Measurements from ENCODE around the gene ERGIC1.
"Not testable (repeated sequence)": the region's sequence is repeated elsewhere in the genome, so short reads cannot be mapped to it uniquely, and the experiment has no call there.

DNA sequence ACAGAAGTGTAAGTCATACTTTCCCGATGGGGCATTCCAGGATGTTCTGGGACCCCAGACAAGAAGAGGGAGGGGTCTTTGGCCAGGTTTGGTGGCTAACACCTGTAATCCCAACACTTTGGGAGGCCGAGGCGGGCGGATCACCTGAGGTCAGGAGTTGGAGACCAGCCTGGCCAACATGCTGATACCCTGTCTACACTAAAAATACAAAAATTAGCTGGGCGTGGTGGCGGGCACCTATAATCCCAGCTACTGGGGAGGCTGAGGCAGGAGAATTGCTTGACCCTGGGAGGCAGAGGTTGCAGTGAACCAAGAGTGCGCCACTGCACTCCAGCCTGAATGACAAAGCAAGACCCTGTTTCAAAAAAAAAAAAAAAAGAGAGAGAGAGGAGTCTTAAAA is 63.0 kb downstream of the ERGIC1 start:
- TF ChIP-seq EZH2 (IDR thresholded peaks at IDR 0.05; ENCODE audit: borderline replicate concordance, insufficient read depth, low read length, poor library complexity, severe bottlenecking); EP300 (conservative IDR thresholded peaks at IDR 0.05; ENCODE audit: poor library complexity, severe bottlenecking); RAD21 (conservative IDR thresholded peaks at IDR 0.05); POLR2AphosphoS5 (IDR thresholded peaks at IDR 0.05); SMC3 (conservative IDR thresholded peaks at IDR 0.05; ENCODE audit: poor library complexity); MXI1 (conservative IDR thresholded peaks at IDR 0.05; ENCODE audit: poor library complexity, severe bottlenecking): not testable (repeated sequence)
- TF ChIP-seq, protein P1, sequence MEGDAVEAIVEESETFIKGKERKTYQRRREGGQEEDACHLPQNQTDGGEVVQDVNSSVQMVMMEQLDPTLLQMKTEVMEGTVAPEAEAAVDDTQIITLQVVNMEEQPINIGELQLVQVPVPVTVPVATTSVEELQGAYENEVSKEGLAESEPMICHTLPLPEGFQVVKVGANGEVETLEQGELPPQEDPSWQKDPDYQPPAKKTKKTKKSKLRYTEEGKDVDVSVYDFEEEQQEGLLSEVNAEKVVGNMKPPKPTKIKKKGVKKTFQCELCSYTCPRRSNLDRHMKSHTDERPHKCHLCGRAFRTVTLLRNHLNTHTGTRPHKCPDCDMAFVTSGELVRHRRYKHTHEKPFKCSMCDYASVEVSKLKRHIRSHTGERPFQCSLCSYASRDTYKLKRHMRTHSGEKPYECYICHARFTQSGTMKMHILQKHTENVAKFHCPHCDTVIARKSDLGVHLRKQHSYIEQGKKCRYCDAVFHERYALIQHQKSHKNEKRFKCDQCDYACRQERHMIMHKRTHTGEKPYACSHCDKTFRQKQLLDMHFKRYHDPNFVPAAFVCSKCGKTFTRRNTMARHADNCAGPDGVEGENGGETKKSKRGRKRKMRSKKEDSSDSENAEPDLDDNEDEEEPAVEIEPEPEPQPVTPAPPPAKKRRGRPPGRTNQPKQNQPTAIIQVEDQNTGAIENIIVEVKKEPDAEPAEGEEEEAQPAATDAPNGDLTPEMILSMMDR (IDR thresholded peaks at IDR 0.05; ENCODE audit: poor library complexity, severe bottlenecking) = not testable (repeated sequence)
